H1 (cell line): ENCODE data around the gene JMJD1C. TPM values are rescaled to one million over a fixed set of nuclear protein-coding genes. Genes with fewer than 3 reads are reported as not detected.

Source experiments
- CHD7 ChIP-seq: fragments of 300-600 bp; sonication (generic); IDR thresholded peaks from 2 replicates; pipeline ENCODE4 v1.7.1; 2012; ENCODE audit warnings: low read length, moderate library complexity, mild to moderate bottlenecking, inconsistent platforms; ENCODE audit not compliant: insufficient replicate concordance
- EZH2 ChIP-seq: fragments of 200-600 bp; sonication (generic); IDR thresholded peaks from 2 replicates; pipeline ENCODE4 v1.7.1; 2012; ENCODE audit warnings: low read depth, mild to moderate bottlenecking, moderate library complexity, low read length, inconsistent platforms; ENCODE audit not compliant: severe bottlenecking
- KDM1A ChIP-seq: fragments of 200-600, 300-600 bp; sonication (generic); IDR thresholded peaks from 2 replicates; pipeline ENCODE4 v1.7.1; 2016; ENCODE audit warnings: mild to moderate bottlenecking, low read length, borderline replicate concordance
- NRF1 ChIP-seq: IDR thresholded peaks from 2 replicates; pipeline ENCODE4 v1.6.1; 2011; ENCODE audit warnings: mild to moderate bottlenecking, low read depth, low read length, improper control_type of control experiment
- POU5F1 ChIP-seq: IDR thresholded peaks from 2 replicates; pipeline ENCODE4 v1.6.1; 2011; ENCODE audit warnings: low read depth, mild to moderate bottlenecking, low read length, moderate library complexity
- RNF2 ChIP-seq: fragments of 200-900, 300-1000 bp; sonication (generic); IDR thresholded peaks from 2 replicates; pipeline ENCODE4 v1.7.1; 2016; ENCODE audit warnings: borderline replicate concordance, low read depth, mild to moderate bottlenecking, antibody characterized with exemption, low read length; ENCODE audit not compliant: poor library complexity, severe bottlenecking; ENCODE audit errors: missing control alignments
- SIRT6 ChIP-seq: IDR thresholded peaks from one replicate; pipeline ENCODE4 v1.7.1; 2012; ENCODE audit warnings: low read length, inconsistent platforms
- SP4 ChIP-seq: IDR thresholded peaks from 2 replicates; pipeline ENCODE4 v1.6.1; 2012; ENCODE audit warnings: low read length, inconsistent platforms
- polyA plus RNA-seq, 7 experiments: library from polyadenylated mRNA; depleted of rRNA in 3 of 7; stranded (reverse) in 5 of 7; unstranded in 2 of 7; fragments of >200 nt in 5 of 7; fragments of 200-250 nt in 2 of 7; gene quantifications; 1 replicate in 5 of 7; 2 replicates in 1 of 7; 4 replicates in 1 of 7; pipeline versions ENCODE4 v1.2.1 to v1.2.3, GENCODE V29; 2011 to 2013; ENCODE audit warnings: missing spikeins in 2 of 7, mixed read lengths in 2 of 7
- total RNA-seq: library from RNA; stranded (reverse); fragmentation: NEBNext Ultra II Directional; extraction: Animal tissue kit (Norgen Biotek cat#: 25700); gene quantifications from 2 replicates; pipeline ENCODE4 v1.2.1, GENCODE V29; 2021

JMJD1C gene
- total and polyA plus RNA-seq, 2 of the 8 experiments (the other 6 are each of a cell fraction or from before 2014, with no cell fraction given): 54.5 to 210 TPM

- TF ChIP-seq CHD7: no peak
- no peak for TF ChIP-seq EZH2
- no peak for TF ChIP-seq NRF1
- TF ChIP-seq SIRT6: no peak
- TF ChIP-seq RNF2: no peak
- no peak for TF ChIP-seq SP4
- no peak for TF ChIP-seq POU5F1
- TF ChIP-seq KDM1A: no peak
These were observed 161.6 kb downstream of the JMJD1C start (continued) for GRCh38 chr10:63304146-63304545.
